ENCODE results near the gene SUN5.
"Not testable (repeated sequence)": the region's sequence is repeated elsewhere in the genome, so short reads cannot be mapped to it uniquely, and the experiment has no call there.

The SUN5 gene

GRCh38 chr20:32976746-32977145 is 27.5 kb downstream of the SUN5 start:
- no peak overlapping the region for H3K4me3 ChIP-seq (replicated peaks; ENCODE audit: low read depth, low read length)
- DNase-seq (ENCODE audit: extremely low read depth, low read depth) = no peak
- TF ChIP-seq CTCF (IDR thresholded peaks at IDR 0.05; ENCODE audit: low read depth, low read length, missing control alignments) = no peak

- TF ChIP-seq CTCF (IDR thresholded peaks at IDR 0.05; ENCODE audit: low read depth, low read length, missing control alignments) = no peak
- H3K4me3 ChIP-seq (replicated peaks; ENCODE audit: low read depth, low read length) = no peak overlapping the region
- no peak for DNase-seq (ENCODE audit: extremely low read depth, low read depth)
Measured at GRCh38 chr20:32975698-32976674, 28.2 kb downstream of the SUN5 start.

- not testable (repeated sequence) for H3K4me3 ChIP-seq (replicated peaks; ENCODE audit: low read depth, low read length); DNase-seq (ENCODE audit: extremely low read depth, low read depth)
Measured at GRCh38 chr20:32975121-32975520, 29.1 kb downstream of the SUN5 start.

GRCh38 chr20:32974204-32975064 is 29.8 kb downstream of the SUN5 start:
- H3K4me3 ChIP-seq (replicated peaks; ENCODE audit: low read depth, low read length); DNase-seq (ENCODE audit: extremely low read depth, low read depth): not testable (repeated sequence)

GRCh38 chr20:32973077-32973717 is 31.0 kb downstream of the SUN5 start:
- no peak overlapping the region for H3K4me3 ChIP-seq (replicated peaks; ENCODE audit: low read depth, low read length)
- DNase-seq (ENCODE audit: extremely low read depth, low read depth) = no peak
- no peak for TF ChIP-seq CTCF (IDR thresholded peaks at IDR 0.05; ENCODE audit: low read depth, low read length, missing control alignments)

- DNase-seq (ENCODE audit: extremely low read depth, low read depth) = no peak
- H3K4me3 ChIP-seq (replicated peaks; ENCODE audit: low read depth, low read length) = no peak overlapping the region
- TF ChIP-seq CTCF (IDR thresholded peaks at IDR 0.05; ENCODE audit: low read depth, low read length, missing control alignments) = no peak
Measured at GRCh38 chr20:32972181-32973076, 31.8 kb downstream of the SUN5 start.

GRCh38 chr20:32971703-32972161 is 32.5 kb downstream of the SUN5 start:
- no peak for DNase-seq (ENCODE audit: extremely low read depth, low read depth)
- no peak for TF ChIP-seq CTCF (IDR thresholded peaks at IDR 0.05; ENCODE audit: low read depth, low read length, missing control alignments)

More at GRCh38 chr20:32971703-32972161, 32.5 kb downstream of the SUN5 start:
- no peak overlapping the region for H3K4me3 ChIP-seq (replicated peaks; ENCODE audit: low read depth, low read length)
